SK-MEL-5 (cell line): ENCODE results near the gene PRRC2C. TPM values are rescaled to one million over a fixed set of nuclear protein-coding genes. Genes with fewer than 3 reads are reported as not detected.
A peak's percentile ranks its signal among the peaks of the same experiment; 100 is the strongest.
"Not testable (repeated sequence)": the region's sequence is repeated elsewhere in the genome, so short reads cannot be mapped to it uniquely, and the experiment has no call there.

Experiments used
- DNase-seq: peaks from one replicate; pipeline ENCODE4 v3.0.0-alpha.2; 2016; ENCODE audit warnings: low read depth, low spot score
- in situ Hi-C: cut with HindIII; loops from 2 replicates; pipeline ENCODE4 v1.10.0; 2016; ENCODE audit warnings: low sequenced_read_pairs, high pct_unique_total_duplicates, low pct_unique_long_range_greater_than_20kb
- total RNA-seq: library from RNA; depleted of rRNA; stranded (reverse); fragments of >200 nt; shearing (Covaris generic); gene quantifications from 2 replicates; pipeline ENCODE4 v1.2.3, GENCODE V29; 2014

PRRC2C gene
- total RNA-seq, 1 experiment from 2014 or later: 43.9 TPM

GRCh38 chr1:171553960-171554359 lies 68.6 kb downstream of the PRRC2C start:
- in situ Hi-C loops, DNase-seq: not testable (repeated sequence)

GRCh38 chr1:171563675-171564074 lies 78.3 kb downstream of the PRRC2C start:
- in situ Hi-C loops: no loop called here
- no peak for DNase-seq

- in situ Hi-C loops: no loop called here
- DNase-seq: peak; percentile 43
These were observed 81.1 kb downstream of the PRRC2C start for GRCh38 chr1:171566467-171566866.

- DNase-seq: no peak
- in situ Hi-C loops: no loop called here
These were observed 85.0 kb downstream of the PRRC2C start for GRCh38 chr1:171570295-171570694.

GRCh38 chr1:171576144-171576543 lies 90.8 kb downstream of the PRRC2C start:
- in situ Hi-C loops: no loop called here
- no peak for DNase-seq

- no peak for DNase-seq
- in situ Hi-C loops: no loop called here
These were observed 95.9 kb downstream of the PRRC2C start for GRCh38 chr1:171581226-171581625.

GRCh38 chr1:171581766-171582165 lies 96.4 kb downstream of the PRRC2C start:
- no peak for DNase-seq
- in situ Hi-C loops: no loop called here

- in situ Hi-C loops: no loop called here
These were observed 97.3 kb downstream of the PRRC2C start for GRCh38 chr1:171582589-171582988.

GRCh38 chr1:171583591-171584201 lies 98.4 kb downstream of the PRRC2C start:
- in situ Hi-C loops: no loop called here
- DNase-seq: no peak

More at GRCh38 chr1:171582589-171582988, 97.3 kb downstream of the PRRC2C start:
- no peak for DNase-seq

GRCh38 chr1:171585715-171586114 lies 100.4 kb downstream of the PRRC2C start:
- no peak for DNase-seq
- in situ Hi-C loops: no loop called here

GRCh38 chr1:171588230-171588629 lies 102.9 kb downstream of the PRRC2C start:
- in situ Hi-C loops: no loop called here
- DNase-seq: no peak

GRCh38 chr1:171590022-171590421 lies 104.7 kb downstream of the PRRC2C start:
- in situ Hi-C loops: no loop called here
- no peak for DNase-seq

- in situ Hi-C loops: no loop called here
- peak; percentile 46 for DNase-seq
These were observed 110.0 kb downstream of the PRRC2C start for GRCh38 chr1:171595324-171595723.

- in situ Hi-C loops: no loop called here
- DNase-seq: no peak
These were observed 110.8 kb downstream of the PRRC2C start for GRCh38 chr1:171596119-171596518.

- DNase-seq: no peak
- in situ Hi-C loops: no loop called here
These were observed 111.4 kb downstream of the PRRC2C start for GRCh38 chr1:171596705-171597104.

- in situ Hi-C loops: no loop called here
- DNase-seq: no peak
These were observed 111.9 kb downstream of the PRRC2C start for GRCh38 chr1:171597203-171597602.

- DNase-seq, in situ Hi-C loops: not testable (repeated sequence)
These were observed 115.0 kb downstream of the PRRC2C start for GRCh38 chr1:171600310-171600709.

GRCh38 chr1:171600862-171601261 lies 115.5 kb downstream of the PRRC2C start:
- no peak for DNase-seq
- in situ Hi-C loops: no loop called here

GRCh38 chr1:171603042-171603441 lies 117.7 kb downstream of the PRRC2C start:
- DNase-seq, in situ Hi-C loops: not testable (repeated sequence)
